GM18858 (cell line): Measurements from ENCODE around the gene EPM2AIP1.
A peak's percentile ranks its signal among the peaks of the same experiment; 100 is the strongest.
"Not testable (repeated sequence)": the region's sequence is repeated elsewhere in the genome, so short reads cannot be mapped to it uniquely, and the experiment has no call there.

Experiments used
- ATAC-seq: cut with Tn5 transposase; IDR thresholded peaks from one replicate; pipeline ENCODE4 v1.9.1; 2021; ENCODE audit not compliant: unreplicated experiment

Gene EPM2AIP1

GRCh38 chr3:36992806-36993325, at the start of gene EPM2AIP1:
TSS of gene EPM2AIP1 (minus strand) at chr3:36993131. CDS start at chr3:36993077, 54 bp downstream.
- peak; percentile 14 for ATAC-seq

GRCh38 chr3:37042712-37043111, 49.8 kb upstream of the EPM2AIP1 start:
- ATAC-seq, result not testable (repeated sequence)

- ATAC-seq, result no peak
Observed at GRCh38 chr3:37041546-37042195, 48.7 kb upstream of the EPM2AIP1 start.

GRCh38 chr3:37040231-37040630, 47.3 kb upstream of the EPM2AIP1 start:
- no peak for ATAC-seq

- no peak for ATAC-seq
Observed at GRCh38 chr3:37039161-37039846, 46.4 kb upstream of the EPM2AIP1 start.

GRCh38 chr3:37037352-37037751, 44.4 kb upstream of the EPM2AIP1 start:
- ATAC-seq, result no peak

- no peak for ATAC-seq
Observed at GRCh38 chr3:37032961-37033360, 40.0 kb upstream of the EPM2AIP1 start.

GRCh38 chr3:37031096-37031682, 38.3 kb upstream of the EPM2AIP1 start:
- ATAC-seq, result no peak

GRCh38 chr3:37030588-37030987, 37.7 kb upstream of the EPM2AIP1 start:
- ATAC-seq, result no peak

GRCh38 chr3:37029516-37030163, 36.7 kb upstream of the EPM2AIP1 start:
- ATAC-seq, result no peak

- ATAC-seq, result no peak
Observed at GRCh38 chr3:37029111-37029510, 36.2 kb upstream of the EPM2AIP1 start.

- no peak for ATAC-seq
Observed at GRCh38 chr3:37028329-37028728, 35.4 kb upstream of the EPM2AIP1 start.

GRCh38 chr3:37026851-37027250, 33.9 kb upstream of the EPM2AIP1 start:
- ATAC-seq, result no peak

- no peak for ATAC-seq
Observed at GRCh38 chr3:37025561-37026335, 32.8 kb upstream of the EPM2AIP1 start.

GRCh38 chr3:37024820-37025405, 32.0 kb upstream of the EPM2AIP1 start:
- ATAC-seq, result peak; percentile 78

- ATAC-seq, result no peak
Observed at GRCh38 chr3:37024092-37024491, 31.2 kb upstream of the EPM2AIP1 start.

- no peak for ATAC-seq
Observed at GRCh38 chr3:37017683-37018082, 24.8 kb upstream of the EPM2AIP1 start.

GRCh38 chr3:37016903-37017302, 24.0 kb upstream of the EPM2AIP1 start:
- ATAC-seq, result no peak

- ATAC-seq, result no peak
Observed at GRCh38 chr3:37015642-37016041, 22.7 kb upstream of the EPM2AIP1 start.

GRCh38 chr3:37014620-37015019, 21.7 kb upstream of the EPM2AIP1 start:
- no peak for ATAC-seq
